GM12873 (cell line): ENCODE results near the gene COA8.

Source experiments
- CTCF ChIP-seq: IDR thresholded peaks from 2 replicates; pipeline ENCODE4 v1.5.1; 2012; ENCODE audit warnings: low read depth, mild to moderate bottlenecking, moderate library complexity, low read length, control low read depth; ENCODE audit not compliant: insufficient read depth; ENCODE audit errors: missing control alignments

The COA8 gene

DNA sequence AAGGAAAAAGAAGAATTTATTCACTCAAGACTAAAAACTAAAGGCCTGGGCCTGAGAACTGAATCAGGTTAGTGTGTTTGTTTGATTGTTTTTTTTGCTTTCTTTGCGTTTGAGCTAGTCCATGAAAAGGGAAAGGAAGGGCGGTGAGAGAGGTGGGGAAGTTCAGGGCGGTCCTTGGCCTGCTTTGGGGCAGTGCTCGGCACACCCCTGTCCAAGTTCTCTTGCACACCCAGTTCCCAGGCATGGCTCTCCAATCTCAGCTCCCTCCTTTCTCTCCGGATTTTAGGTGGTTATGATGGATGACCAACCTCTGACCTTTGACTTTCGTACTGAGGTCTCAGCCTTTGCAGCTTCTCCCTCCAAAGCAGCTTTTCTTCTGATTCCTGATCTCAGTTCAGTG is 11.3 kb downstream of the COA8 start:
- no peak for TF ChIP-seq CTCF

DNA sequence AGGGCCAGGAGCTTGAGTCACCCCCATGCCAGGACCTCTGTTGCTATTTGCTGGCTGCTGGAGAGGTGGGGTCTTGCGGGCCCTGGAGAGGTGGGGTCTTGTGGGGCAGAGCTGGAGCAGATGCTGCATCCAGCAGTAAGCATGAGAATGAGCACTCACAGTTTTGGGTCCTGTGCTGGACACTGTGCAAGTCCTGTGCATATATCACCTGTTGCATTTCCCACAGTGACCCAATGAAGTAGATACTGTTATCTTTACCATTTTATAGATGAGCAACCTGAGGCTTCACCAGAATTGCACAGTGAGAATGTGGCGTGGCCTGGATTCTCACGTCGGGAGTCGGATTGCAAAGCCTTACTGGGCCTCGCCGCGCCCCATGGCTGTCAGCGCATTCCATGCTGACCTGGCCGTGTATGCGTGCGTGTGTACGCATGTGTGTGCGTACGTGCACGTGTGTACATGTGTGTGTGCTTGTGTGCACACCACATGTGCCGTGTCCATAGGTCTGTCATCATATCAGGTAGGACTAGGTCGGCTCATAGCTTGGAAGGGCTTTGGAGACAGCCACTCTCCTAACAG is 12.0 kb downstream of the COA8 start:
- no peak for TF ChIP-seq CTCF

DNA sequence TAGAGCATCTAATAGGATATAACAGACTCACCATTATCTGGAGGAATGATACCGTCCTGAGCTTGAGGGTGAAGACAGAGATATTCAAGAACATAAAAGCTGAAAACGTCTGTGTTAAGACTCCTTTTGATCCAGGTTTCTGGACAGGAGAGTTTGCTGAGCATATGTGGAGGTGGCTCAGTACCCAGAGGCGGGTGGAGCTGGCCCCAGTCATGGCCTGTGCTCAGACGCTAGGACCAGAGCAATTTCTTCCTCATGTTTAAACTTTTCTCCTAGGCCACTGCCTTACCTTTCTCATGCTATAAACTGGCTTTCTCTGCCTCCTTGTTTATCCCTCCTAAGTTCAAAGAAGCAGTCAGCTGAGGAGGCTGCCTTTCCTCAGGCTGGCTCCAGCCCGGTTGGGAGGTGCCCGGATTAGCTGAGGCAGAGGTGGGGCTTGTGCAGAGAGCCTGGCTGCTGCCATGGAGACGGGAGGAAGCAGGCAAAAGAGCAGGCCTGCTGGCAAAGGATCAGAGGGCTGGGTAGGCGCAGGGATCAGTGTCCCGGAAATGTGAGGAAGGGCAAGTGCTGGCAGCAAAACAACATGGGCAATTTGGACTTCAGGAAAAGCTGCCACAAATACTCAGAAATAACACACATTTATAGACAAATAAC is 13.7 kb downstream of the COA8 start:
- no peak for TF ChIP-seq CTCF

GRCh38 chr14:103578401-103579075 is 15.8 kb downstream of the COA8 start:
- TF ChIP-seq CTCF = no peak

DNA sequence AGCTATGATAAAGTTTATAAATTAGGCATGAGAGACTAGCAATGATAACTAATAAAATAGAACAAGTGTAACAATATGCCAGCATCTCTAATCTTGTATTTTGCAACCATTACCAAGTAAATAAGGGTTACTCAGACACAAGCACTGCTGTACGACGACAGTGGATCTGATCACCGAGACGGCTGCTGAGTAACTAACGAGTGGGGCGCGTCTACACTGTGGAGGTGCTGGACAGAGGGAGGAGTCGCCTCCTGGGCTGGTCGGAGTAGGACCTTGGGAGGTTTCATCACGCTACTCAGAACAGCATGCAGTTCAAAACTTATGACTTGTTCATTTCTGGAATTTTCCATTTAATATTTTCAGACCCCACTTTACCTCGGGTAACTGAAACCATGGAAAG is 18.4 kb downstream of the COA8 start:
- TF ChIP-seq CTCF = no peak

GRCh38 chr14:103581954-103582703 is 19.4 kb downstream of the COA8 start:
- TF ChIP-seq CTCF = no peak
